Skin of body (tissue), 2 donors: ENCODE results near the gene ARHGAP26. TPM values are rescaled to one million over a fixed set of nuclear protein-coding genes. Genes with fewer than 3 reads are reported as not detected.

Experiments
- DNase-seq: peaks from one replicate; lab custom pipeline; 2025; lab: John Stamatoyannopoulos, UW
- total RNA-seq: library from RNA; depleted of rRNA; stranded (reverse); fragments of >200 nt; gene quantifications from one replicate; pipeline ENCODE4 v1.2.3, GENCODE V29; 2014

Gene ARHGAP26
- total RNA-seq, 1 donor from 2014 or later = 40.6 TPM

DNA sequence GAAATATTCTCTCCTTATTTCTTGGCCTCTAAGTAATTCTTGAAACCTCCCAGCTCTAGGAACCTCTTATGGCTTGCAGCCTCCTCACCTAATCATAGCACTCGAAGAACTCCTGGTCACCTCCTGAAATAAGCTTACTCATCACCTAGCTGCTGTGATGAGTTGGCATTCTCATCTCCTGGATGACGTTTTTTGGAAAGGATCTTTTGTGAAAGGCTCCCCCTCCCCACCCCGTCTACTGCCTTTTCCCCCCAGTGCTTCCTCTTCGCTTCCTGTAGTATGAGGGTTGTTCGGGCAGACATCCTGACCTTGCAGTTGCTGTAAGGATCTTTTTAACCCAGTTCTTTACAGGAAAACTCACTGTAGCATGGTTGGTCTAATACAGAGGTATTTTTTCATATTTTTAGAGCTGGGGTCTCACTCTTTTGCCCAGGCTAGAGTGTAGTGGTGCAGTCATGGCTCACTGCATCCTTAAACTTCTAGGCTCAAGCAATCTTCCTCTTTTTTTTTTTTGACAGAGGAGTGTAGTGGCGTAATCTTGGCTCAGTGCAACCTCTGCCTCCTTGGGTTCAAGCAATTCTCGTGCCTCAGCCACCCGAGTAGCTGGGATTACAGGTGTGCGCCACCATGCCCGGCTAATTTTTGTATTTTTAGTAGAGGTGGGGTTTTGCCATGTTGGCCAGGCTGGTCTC, 41.8 kb downstream of the ARHGAP26 start:
- DNase-seq = no peak

DNA sequence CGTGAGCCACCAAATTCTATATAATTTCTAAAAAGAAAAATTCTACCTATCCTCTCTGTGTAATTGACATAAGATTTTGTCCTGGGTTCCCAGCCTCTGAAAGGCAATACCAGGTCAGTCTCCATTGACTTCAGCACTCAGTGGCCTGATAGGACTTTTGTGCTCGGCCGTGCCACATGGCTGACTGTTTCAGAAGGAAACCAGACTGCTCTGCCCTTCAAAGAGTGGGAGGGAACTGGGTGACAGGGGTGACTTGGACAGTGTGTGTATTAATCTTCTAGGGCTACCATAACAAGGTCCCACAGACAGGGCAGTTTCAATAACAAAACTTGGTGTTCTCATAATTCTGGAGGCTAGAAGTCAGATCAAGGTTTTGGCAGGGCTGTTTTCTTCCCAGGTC, 43.0 kb downstream of the ARHGAP26 start:
- DNase-seq = no peak

DNA sequence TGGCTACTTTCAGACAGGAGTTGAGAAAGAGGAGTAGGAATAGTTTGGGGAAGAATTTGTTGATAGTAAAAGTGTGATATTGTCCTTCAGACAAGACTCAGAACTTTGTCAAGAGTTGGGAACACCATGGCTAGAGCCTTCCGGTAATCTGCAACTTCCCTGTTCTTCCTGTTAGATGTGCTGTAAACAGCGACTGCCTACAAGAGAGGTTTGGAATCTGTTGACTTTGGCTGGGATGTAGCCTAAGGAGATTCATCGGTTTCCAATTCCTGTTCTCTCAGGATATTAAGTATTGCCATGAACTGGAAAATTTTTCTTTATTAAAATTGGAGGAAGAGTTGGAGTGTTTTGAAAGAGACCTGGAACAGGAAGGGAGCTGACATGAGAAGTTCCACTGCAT, 43.9 kb downstream of the ARHGAP26 start:
- DNase-seq = peak; percentile 58

DNA sequence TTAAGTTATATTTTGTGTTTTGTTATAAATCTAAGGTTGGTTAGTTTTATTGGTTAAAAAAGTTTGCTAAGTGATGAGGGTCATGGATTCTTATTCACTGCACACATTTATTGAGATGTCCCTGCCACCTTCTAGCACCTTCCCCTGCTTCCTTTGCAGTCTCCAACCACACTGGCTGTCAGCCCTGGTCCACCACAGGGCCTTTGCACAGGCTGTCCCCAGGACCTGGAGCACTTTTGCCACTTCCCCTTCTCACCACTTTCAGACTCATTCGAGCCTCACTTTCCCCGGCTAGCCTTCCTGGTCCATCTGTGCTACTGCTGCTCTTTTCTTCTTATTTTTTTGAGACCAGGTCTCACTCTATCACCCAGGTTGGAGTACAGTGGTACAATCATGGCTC, 45.3 kb downstream of the ARHGAP26 start:
- DNase-seq = no peak

DNA sequence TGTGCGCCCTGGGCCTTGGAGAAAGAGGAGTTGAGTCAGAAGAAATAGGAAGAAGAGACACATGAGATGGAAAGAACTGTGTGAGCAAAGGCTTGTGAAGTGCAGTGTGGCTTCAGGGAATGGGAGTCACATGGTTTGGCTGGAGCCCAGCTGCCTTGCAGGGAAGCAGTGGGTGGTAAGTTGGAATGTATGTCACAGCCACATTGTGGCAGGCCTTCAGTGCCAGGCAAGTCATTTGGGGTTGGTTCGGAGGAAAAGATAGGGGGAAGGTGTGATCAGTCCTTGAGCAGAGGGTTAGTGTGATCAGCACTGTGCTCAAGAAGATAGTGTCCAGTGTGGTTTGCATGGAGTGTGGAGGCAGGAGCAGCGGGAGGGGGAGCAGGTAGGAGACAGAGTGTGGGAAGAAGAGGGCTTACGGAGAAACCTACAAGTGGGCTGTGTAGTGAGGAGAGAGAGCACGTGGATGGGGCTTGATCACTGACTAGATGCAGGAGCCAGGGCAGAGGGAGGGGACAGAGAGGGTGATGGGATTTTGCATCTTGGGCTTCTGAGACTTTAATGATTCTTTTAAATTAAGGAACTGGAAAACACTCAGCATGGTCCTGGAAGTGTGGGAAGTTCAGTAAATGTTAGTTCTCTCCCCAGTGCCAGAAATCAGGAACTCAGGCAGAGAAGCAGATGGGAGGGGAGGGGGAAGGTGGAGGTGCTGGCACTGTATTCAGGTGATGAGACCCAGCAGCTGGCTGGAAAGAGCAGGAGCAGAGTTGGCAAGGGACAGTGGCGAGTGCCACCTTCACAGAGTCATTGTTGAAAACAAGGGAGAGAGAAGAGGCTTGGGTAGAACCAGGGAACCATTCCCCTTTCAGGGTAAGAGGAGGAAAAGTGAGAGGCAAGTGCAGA, 46.6 kb downstream of the ARHGAP26 start:
- DNase-seq = peak; percentile 47

DNA sequence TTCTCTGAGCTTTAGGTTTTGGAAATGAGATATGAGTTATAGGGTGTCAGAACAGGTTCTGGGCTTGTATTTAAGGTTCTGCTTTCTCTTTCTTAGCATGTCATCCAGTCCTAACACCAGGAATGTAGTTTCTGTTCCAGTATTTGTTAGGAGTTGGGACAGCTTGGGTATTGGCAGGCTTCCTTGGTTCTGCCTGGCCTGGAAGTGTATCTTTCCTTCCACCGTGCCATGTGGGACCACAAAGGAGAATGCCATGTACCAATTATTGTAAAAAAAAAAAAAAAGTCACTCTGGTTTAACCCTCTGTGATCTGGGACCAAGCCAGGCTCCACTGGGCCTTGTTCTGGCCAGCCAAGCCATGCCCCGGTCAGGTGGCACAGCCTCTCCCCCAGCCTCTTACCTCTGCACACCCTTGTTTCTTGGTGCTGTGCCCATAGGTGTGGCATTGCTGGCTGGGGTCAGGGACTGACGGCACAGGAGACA, 47.8 kb downstream of the ARHGAP26 start:
- no peak for DNase-seq

DNA sequence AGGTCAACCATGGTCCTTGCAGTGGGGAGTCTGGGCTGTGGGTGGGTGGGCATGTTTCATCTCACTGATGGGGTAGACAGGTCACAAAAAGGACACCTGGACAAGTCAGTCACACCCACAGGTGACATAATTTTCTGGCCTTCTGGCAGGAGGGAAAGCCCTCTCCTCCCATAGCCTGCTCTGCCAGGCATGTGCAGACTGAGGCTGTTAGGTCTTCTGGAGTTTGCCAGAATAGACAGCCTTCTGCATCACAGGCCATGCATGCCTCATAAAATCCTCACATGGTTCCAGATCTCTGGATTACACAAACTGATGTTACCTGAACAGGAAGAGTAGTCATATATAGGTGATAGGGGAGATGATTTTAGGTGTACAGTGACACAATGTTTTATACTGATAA, 49.1 kb downstream of the ARHGAP26 start:
- DNase-seq = no peak

DNA sequence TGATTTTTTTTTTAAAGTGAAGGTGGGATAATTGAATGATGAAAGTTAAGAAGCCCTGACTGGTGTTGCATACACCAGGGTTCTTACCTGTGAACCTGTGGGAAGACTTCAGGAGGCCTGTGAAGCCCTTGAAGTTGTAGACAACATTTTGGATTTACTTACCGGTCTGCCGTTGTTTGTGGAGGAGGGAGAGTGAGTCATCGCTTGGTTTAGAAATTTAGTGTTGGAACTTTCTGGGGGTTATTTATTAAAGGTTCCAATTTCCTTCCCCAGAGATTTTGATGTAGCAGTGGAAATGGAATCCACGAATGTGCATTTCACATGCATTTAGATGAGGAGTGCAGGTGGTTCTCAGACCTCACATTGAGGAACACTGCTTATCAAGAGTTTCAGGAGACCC, 49.6 kb downstream of the ARHGAP26 start:
- DNase-seq = no peak

DNA sequence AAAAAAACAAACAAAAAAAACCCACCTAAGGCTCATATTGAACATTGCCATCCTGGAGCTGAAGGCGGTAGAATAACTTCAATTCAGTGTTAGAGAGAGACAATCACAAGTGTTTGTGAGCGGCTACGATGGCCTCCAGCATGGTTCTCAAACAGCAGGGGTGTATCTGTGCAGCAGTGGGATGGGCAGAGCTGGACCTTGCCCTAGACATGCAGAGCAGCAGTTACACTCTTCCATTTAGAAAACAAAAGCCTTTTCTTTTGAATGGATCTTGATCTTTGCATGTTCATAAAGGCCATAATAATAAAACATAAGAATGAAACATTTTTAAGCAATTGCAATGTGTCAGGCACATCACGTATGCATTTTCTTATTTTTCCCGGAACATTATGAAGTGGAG, 50.3 kb downstream of the ARHGAP26 start:
- DNase-seq = no peak

DNA sequence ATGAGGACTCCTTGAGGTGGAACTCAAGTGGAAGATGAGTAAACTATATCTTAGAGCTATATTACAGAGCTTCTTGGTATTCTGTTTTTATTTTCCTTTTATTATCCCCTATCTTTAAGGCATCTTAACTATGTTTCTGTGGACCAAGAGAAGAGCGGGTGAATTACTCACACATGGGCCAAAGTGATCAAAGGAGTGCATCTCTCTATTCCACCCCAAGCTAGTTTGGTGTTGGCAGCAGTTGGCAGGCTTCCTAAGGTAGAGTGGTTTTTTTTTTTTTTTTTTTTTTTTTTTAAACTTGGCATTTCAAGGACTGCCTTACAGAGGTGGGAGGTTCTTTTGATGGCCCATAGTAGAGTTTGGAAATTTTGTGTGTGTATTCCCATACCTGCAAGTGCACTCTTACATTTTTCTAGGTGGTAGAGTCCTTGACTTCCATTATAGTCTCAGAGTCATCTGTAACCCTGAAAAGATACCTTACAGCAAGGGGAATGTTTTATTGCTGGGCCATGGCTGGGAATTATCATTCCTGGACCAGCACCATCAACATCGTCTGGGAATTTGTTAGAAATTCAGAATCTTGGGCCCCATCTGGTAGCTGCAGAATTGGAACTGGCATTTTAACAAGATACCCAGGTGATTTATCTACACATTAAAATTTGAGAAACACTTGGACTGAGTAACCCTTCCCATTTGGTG, 51.0 kb downstream of the ARHGAP26 start:
- DNase-seq = no peak

DNA sequence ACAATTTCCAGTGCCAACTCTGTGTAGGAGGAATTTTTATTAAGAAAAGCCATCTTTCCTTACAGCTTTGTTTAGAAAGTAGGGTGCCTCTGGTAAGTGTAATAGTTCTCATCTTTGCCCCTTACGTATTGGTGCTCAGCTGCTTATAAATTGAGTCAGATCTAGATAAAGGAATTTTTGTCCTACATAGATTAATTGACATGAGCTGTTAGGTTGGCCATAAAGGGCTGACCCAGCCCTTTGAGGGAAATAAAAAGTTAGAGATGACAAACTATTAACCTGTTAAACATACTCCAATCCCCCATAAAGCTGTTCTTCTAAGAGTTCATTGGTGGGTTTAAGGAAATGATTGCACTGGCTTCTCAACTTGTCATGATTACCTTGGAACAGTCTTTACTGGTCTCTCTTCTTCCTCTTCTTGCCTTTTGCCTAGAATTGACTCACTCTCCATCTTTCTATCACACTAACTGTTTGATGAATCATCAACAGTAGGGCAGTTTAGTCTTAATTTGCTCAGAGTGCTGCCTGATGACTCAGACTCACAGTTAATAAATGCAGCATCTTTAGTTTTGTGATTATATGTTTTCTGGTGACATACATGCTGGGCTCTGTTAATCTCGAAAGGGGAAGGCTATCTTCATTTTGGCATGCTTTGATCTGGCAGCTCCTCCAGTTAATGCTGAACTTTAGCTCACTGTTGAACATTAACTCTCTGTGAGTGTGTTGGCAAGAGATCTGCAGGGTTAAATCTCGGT, 51.7 kb downstream of the ARHGAP26 start:
- no peak for DNase-seq

DNA sequence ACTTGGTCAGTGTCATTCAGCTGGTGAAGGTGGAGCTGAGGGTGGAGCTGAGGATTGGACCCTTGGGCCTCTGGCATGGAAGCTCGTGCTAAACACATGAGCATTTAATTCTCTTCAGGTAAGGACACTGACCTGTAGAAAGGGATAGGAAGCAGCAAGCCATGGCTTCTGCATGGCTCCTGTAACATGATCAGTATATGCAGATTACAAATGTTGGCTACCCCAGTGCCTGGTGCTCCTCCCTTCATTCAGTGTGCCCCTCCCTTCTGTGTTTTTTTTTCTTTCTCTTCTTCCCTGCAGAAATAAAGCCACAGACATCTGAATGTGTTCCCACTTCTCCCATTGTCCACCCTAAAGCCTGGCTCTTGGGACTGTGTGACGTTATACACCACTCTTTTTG, 52.9 kb downstream of the ARHGAP26 start:
- no peak for DNase-seq

DNA sequence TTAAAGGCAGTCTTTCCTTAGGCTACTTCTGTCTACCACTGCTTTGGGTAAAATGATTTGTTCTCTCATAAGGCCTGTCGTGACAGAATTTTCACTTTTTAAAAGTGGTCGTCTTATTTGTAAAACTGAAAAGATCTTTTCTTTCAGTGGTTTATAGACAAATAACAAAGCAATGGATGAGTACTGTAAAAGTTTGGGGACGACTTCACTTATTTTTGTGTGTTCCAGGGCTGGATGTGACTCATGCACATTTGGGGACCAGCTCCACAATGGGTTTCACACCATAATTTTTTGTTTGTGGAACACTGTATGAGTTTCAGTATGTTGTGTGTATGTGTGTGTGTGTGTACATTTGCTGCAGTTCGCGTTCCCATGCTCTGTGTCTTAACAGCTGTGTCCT, 53.6 kb downstream of the ARHGAP26 start:
- DNase-seq = no peak

DNA sequence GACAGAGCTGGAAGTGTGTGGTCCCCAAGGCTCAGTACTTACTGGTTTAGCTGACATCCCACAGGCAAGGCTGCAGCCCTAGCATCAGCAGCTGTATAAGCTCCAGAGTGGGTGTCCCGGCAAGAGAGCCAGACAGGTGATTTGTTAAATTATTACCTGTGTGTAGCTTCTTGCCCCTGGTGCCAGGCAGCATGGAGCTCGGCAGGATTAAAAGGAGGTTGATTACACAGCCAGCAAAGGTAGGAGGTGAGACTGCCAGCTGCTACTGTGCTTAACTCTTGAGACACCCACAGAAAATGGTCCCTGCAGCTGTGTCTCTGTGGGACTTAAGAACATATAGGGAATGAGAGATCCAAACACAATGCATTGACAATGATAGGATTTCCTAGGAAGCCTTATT, 54.2 kb downstream of the ARHGAP26 start:
- DNase-seq = no peak

DNA sequence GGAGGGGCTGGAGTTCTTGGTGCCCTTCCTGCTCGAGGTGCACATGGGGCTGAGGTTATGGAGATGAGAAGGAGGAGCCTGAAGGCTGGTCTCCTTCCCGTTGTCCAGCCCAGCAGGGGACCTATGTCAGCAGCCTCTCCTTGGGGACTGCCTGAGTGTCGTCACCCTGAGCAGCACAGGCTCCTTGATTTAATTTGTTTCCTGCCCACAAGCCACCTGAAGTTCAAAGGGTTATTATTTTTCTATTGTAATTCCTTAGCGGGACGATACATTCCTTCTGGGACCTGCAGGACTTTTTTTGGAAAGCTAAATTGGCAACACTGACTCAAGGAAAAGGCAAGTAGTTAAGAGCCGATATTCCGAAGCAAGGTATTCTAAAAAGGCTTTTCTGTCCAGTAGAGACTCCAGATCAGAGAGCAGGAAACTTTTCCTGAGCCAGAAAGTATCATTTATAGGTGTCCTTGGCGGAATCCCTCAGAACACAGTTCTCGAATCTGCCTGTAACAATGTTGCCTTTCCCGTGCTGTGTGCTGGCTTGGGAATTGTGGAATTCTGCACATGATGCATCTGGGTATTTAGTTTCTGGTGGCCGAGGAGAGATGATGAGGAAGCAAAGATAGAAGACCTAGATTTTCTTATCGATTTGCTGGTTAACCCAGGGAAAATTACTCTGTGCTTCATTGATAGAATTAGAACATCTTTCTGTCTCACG, 55.4 kb downstream of the ARHGAP26 start:
- DNase-seq = no peak

DNA sequence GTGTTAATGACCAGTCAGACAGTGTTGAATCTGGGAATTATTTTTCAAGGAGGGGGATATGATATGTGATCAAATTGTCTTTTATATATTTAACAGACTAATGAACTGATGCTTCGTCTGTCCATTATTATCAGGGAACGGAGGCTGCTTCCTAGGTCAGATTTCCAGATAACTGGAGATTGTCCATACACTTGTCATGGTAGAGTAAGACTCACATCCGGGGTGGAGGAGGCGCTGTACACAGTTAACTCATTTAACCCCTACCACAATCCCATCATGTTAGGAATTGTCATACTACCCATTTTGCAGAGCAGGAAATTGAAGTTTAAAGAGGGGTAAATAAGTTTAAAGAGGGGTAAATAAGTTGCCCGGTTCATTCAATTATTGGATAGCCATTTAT, 55.9 kb downstream of the ARHGAP26 start:
- no peak for DNase-seq

DNA sequence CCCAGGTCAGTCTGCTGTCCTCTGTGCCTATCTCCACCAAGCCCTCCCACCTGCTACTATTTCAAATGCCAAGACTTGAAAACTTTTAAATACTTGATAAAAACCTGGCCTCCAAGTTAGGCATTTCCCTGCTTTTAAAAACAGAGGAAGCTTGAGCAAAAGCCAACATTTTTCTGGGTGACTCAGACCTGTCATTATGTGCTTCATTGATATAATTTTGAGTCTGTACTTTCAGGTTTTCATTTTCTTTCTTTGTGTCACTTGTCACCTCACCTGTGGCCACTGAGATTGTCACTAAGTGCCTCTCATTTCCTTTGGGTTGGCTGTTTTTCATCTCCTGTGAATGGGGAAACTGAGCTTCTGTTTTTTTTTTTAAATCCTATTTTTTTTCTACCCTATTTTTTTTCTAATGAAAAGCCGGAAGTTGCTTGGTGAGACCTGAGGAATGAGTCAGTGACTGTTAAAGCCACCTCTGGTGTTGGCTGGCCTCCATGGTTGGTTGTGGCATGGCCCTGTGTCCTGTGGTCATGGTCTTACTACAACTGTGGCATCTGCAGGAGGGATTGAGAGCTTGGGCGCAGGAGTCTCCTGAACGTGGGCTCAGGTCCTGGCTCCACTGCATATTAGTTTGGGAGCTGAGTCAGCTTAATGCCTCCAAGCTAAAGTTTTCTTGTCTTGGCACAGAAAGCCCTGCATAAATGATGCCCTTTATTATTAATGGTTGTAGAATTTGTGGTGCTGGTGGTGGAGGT, 56.7 kb downstream of the ARHGAP26 start:
- no peak for DNase-seq

DNA sequence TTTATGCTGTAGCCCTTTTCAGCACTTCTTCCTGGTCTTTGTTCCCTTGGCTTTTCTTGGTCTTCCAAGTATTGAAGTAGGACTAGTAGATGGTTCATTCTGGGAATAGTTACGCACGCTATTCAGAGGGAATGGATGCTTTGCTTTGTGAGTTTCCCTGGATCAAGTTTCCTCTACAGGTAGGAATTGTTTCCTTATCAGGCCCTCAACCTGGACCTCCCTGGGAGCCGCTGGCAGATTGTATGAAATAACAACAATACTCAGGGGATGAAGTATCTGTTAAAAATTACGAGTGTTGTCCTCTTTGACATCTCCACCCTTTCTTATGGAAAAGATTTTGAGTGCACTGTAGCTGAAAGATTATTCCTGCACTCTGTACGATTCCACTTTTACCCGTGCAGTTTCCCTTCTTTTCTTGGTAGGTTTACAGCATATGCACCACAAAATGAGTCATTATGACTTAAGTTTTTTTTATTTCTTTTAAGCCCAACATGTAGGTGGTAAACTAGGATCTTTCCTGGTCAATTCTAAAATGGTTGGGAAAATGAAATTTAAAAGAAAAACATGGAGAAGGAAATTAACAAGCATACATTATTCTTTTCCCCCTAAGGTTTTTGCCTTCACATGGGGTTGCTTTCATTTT, 57.9 kb downstream of the ARHGAP26 start:
- DNase-seq = no peak

DNA sequence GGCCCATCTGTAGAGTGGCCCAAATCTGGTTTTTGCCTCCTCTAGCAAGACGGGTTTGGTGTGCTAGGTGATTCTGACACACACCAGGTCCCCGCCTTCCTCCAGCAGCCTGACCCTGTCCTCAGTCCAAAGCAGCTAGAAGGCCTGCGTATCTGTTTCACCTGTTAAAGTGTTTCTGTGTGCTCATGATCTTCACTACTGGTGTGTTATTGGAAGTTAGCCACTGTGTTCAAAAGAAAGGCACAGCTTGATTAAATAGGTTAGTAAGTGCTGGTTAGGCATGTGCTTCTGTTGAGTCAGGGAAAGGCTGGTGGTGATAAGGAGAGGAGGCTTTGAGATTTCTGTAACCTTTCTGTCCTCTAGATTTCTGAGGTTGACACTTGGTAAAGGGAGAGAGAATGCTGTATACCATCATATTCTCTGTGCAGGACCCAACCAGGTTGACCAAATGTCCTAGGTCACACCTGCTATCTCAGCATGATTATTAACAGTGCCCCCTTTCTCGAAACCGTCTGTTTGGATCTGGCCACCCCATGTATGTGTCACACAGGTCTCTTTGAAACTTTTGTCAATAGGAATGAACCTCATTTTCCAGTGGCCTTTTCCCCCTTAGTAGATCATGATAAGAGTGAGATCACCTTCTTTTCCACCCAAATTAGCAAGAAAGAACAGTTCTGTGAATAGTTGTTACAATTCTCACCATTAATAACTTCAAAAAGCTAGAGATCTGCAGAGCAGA, 58.8 kb downstream of the ARHGAP26 start:
- no peak for DNase-seq
